PC-9 (cell line): ENCODE data around the gene GALNT9. TPM values are rescaled to one million over a fixed set of nuclear protein-coding genes. Genes with fewer than 3 reads are reported as not detected.

ENCODE experiments used
- BruUV-seq: library from RNA; stranded (reverse); fragments of 400-500 nt; replicated peaks from 2 replicates; lab custom pipeline; 2021; lab: Mats Ljungman, UMichigan
- CTCF ChIA-PET: fragments of 300-600 bp; sonication (Branson Sonifier 250); formaldehyde crosslinking; loops from one replicate; lab custom pipeline; 2022; ENCODE audit warnings: antibody characterized with exemption; lab: Charles Lee
- POLR2A ChIA-PET: fragments of 300-600 bp; sonication (Branson Sonifier 250); formaldehyde crosslinking; loops from one replicate; lab custom pipeline; 2022; ENCODE audit warnings: antibody characterized with exemption; ENCODE audit not compliant: unreplicated experiment; lab: Charles Lee
- DNase-seq, 2 experiments: peaks; one replicate each; pipeline versions ENCODE4 v3.0.0 to v3.0.0-alpha.2; 2015 to 2022; ENCODE audit warnings: mixed read lengths in 1 of 2
- H2AFZ ChIP-seq: fragments of 200-600 bp; sonication (generic); 2 replicates; pipeline ENCODE4 v1.8.1; 2017; ENCODE audit warnings: antibody characterized with exemption
- H3F3A ChIP-seq: fragments of 200-600 bp; sonication (generic); 2 replicates; pipeline ENCODE4 v1.8.1; 2017; ENCODE audit warnings: antibody characterized with exemption, mild to moderate bottlenecking, low read depth; ENCODE audit not compliant: insufficient read depth
- H3K27ac ChIP-seq: fragments of 200-600 bp; sonication (generic); 2 replicates; pipeline ENCODE4 v1.6.1; 2016; ENCODE audit warnings: mixed run types
- H3K27me3 ChIP-seq: fragments of 200-600 bp; sonication (generic); 2 replicates; pipeline ENCODE4 v1.6.1; 2016; ENCODE audit warnings: low read depth, mixed run types; ENCODE audit not compliant: insufficient read depth
- H3K36me3 ChIP-seq: fragments of 200-600 bp; sonication (generic); 2 replicates; pipeline ENCODE4 v1.6.1; 2016; ENCODE audit warnings: low read depth, mixed run types
- H3K4me1 ChIP-seq: fragments of 200-600 bp; sonication (generic); replicated peaks from 2 replicates; pipeline ENCODE4 v1.6.1; 2016; ENCODE audit warnings: mixed run types; ENCODE audit not compliant: insufficient read depth
- H3K4me2 ChIP-seq: fragments of 200-600 bp; sonication (generic); 2 replicates; pipeline ENCODE4 v1.6.1; 2017; ENCODE audit warnings: mixed run types
- H3K4me3 ChIP-seq: fragments of 200-600 bp; sonication (generic); 2 replicates; pipeline ENCODE4 v1.6.1; 2016; ENCODE audit warnings: mixed run types
- H3K79me2 ChIP-seq: fragments of 200-600 bp; sonication (generic); 2 replicates; pipeline ENCODE4 v1.6.1; 2017; ENCODE audit warnings: low read depth, mixed run types
- H3K9me2 ChIP-seq: fragments of 200-600 bp; sonication (generic); 2 replicates; pipeline ENCODE4 v1.8.1; 2017; ENCODE audit warnings: mild to moderate bottlenecking; ENCODE audit not compliant: insufficient read depth
- H3K9me3 ChIP-seq: fragments of 200-600 bp; sonication (generic); 2 replicates; pipeline ENCODE4 v1.8.1; 2016; ENCODE audit warnings: low read depth; ENCODE audit not compliant: insufficient read depth
- H4K20me1 ChIP-seq: fragments of 200-600 bp; sonication (generic); 2 replicates; pipeline ENCODE4 v1.8.1; 2017; ENCODE audit not compliant: insufficient read depth
- EZH2 ChIP-seq: fragments of 200-600 bp; sonication (generic); IDR thresholded peaks from 2 replicates; pipeline ENCODE4 v1.8.0; 2017; ENCODE audit warnings: antibody characterized with exemption, low read depth
- intact Hi-C: fragments of 100-400 bp; cut with micrococcal nuclease; formaldehyde crosslinking; loops from one replicate; pipeline ENCODE4 v1.10.0; 2022; ENCODE audit not compliant: unreplicated experiment
- total RNA-seq: library from RNA; stranded (reverse); gene quantifications from 2 replicates; pipeline ENCODE4 v1.2.3, GENCODE V29; 2021
- TF ChIP-seq, protein P1 (sequence below): fragments of 200-600 bp; sonication (generic); conservative IDR thresholded peaks from 2 replicates; pipeline ENCODE4 v1.6.1; 2017; ENCODE audit warnings: mixed run types, antibody characterized with exemption, mild to moderate bottlenecking, moderate library complexity

The GALNT9 gene
- total RNA-seq, 1 experiment from 2014 or later = 11.2 TPM

GRCh38 chr12:132160016-132160415, 169.4 kb downstream of the GALNT9 start:
- Histone ChIP-seq H3K27me3 (no peaks in the 10 kb centered on the region), H3K79me2 (no peaks in the 10 kb centered on the region), H3K36me3 (peaks cover 18% of the 10 kb centered on the region), H3F3A (peaks cover 27% of the 10 kb centered on the region), H3K27ac (no peak overlapping the region), H3K4me2 (no peak overlapping the region), H4K20me1 (no peaks in the 10 kb centered on the region; the same call in 1 of the 2 replicates), H3K4me3 (no peak overlapping the region), H3K9me2 (no peaks in the 10 kb centered on the region), H2AFZ (no peak overlapping the region), H3K9me3 (no peaks in the 10 kb centered on the region), H3K4me1 (no peaks in the 10 kb centered on the region)
- ChIA-PET POLR2A (no interaction called here), CTCF (no interaction called here)
- TF ChIP-seq, protein P1, sequence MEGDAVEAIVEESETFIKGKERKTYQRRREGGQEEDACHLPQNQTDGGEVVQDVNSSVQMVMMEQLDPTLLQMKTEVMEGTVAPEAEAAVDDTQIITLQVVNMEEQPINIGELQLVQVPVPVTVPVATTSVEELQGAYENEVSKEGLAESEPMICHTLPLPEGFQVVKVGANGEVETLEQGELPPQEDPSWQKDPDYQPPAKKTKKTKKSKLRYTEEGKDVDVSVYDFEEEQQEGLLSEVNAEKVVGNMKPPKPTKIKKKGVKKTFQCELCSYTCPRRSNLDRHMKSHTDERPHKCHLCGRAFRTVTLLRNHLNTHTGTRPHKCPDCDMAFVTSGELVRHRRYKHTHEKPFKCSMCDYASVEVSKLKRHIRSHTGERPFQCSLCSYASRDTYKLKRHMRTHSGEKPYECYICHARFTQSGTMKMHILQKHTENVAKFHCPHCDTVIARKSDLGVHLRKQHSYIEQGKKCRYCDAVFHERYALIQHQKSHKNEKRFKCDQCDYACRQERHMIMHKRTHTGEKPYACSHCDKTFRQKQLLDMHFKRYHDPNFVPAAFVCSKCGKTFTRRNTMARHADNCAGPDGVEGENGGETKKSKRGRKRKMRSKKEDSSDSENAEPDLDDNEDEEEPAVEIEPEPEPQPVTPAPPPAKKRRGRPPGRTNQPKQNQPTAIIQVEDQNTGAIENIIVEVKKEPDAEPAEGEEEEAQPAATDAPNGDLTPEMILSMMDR = no peak
- intact Hi-C loops = no loop called here
- no TSS peak for BruUV-seq
- no peak for DNase-seq

DNA sequence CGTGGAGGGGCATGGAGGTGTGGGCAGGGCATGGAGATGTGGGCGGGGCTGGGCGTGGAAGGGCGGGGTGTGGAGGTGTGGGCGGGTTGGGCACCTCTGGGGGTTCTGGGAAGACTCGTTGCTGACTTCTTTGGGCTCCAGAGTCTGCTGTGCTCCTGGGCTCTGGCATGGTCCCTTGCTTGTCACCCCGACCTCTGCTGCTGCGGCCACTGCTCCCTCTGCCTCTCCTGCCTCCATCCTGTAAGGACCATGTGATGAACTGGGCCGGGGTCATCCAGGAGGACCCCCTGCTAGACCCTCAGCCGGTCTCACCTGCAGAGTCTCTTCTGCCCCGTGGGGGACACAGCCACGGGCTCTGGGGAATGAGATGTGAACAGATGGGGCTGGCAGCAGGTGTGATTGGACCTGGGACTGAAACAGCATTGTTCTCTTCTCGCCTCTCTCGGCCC, 169.8 kb downstream of the GALNT9 start:
- CTCF ChIA-PET = no interaction called here

GRCh38 chr12:132158677-132159554, 170.5 kb downstream of the GALNT9 start:
- no peak overlapping the region for H3K4me2 ChIP-seq
- intact Hi-C loops = loop anchor here (10.0 kb wide), 1 partner anchor 456 kb away; the partner anchor contains the start of genes LRCOL1 and P2RX2
- CTCF ChIA-PET = no interaction called here
- H3K4me3 ChIP-seq = no peak overlapping the region
- no peak overlapping the region for H3K27ac ChIP-seq
- H2AFZ ChIP-seq = no peak overlapping the region
- no TSS peak for BruUV-seq
- H3F3A ChIP-seq = peaks cover 26% of the 10 kb centered on the region
- no peaks in the 10 kb centered on the region; the same call in 1 of the 2 replicates for H4K20me1 ChIP-seq
- no peaks in the 10 kb centered on the region for H3K4me1 ChIP-seq
- DNase-seq = no peak
- POLR2A ChIA-PET = no interaction called here
- H3K9me2 ChIP-seq = no peaks in the 10 kb centered on the region
- no peaks in the 10 kb centered on the region for H3K27me3 ChIP-seq
- no peaks in the 10 kb centered on the region for H3K79me2 ChIP-seq
- no peaks in the 10 kb centered on the region for H3K9me3 ChIP-seq
- peaks cover 18% of the 10 kb centered on the region for H3K36me3 ChIP-seq
- TF ChIP-seq EZH2 = no peak
- TF ChIP-seq, protein P1 = no peak

More for the DNA sequence above, 169.8 kb downstream of the GALNT9 start:
- Histone ChIP-seq H3K27ac (no peak overlapping the region), H3K4me3 (no peak overlapping the region), H3K4me2 (no peak overlapping the region), H3K36me3 (peaks cover 18% of the 10 kb centered on the region), H2AFZ (no peak overlapping the region), H3K9me2 (no peaks in the 10 kb centered on the region), H3K27me3 (no peaks in the 10 kb centered on the region), H4K20me1 (no peaks in the 10 kb centered on the region; the same call in 1 of the 2 replicates), H3K4me1 (no peaks in the 10 kb centered on the region), H3K9me3 (no peaks in the 10 kb centered on the region), H3K79me2 (no peaks in the 10 kb centered on the region), H3F3A (peaks cover 31% of the 10 kb centered on the region)
- BruUV-seq = no TSS peak
- POLR2A ChIA-PET = no interaction called here
- TF ChIP-seq, protein P1 = no peak
- no peak for TF ChIP-seq EZH2
- intact Hi-C loops = loop anchor here (10.0 kb wide), 1 partner anchor 455 kb away; the partner anchor contains the start of genes LRCOL1 and P2RX2
- DNase-seq = no peak
